Stimulated activated CD8-positive, alpha-beta memory T cell treated with anti-CD3 and anti-CD28 coated beads, Interleukin-2, amount 100 ng/mL, for 48 hours (primary cell): ENCODE results near the gene GNLY.
"Not testable (repeated sequence)": the region's sequence is repeated elsewhere in the genome, so short reads cannot be mapped to it uniquely, and the experiment has no call there.

Experiments
- DNase-seq, 2 donors: peaks; one replicate each; pipeline ENCODE4 v3.0.0-alpha.2; 2020; ENCODE audit warnings: low read depth in 2 of 2

Gene GNLY

GRCh38 chr2:85708641-85709040 lies 14.5 kb downstream of the GNLY start:
- DNase-seq = no peak

GRCh38 chr2:85709401-85709811 lies 15.2 kb downstream of the GNLY start:
- no peak for DNase-seq

- DNase-seq = no peak
Observed at GRCh38 chr2:85710687-85711577, 16.8 kb downstream of the GNLY start.

- no peak for DNase-seq
Observed at GRCh38 chr2:85711578-85712060, 17.5 kb downstream of the GNLY start.

- DNase-seq = no peak
Observed at GRCh38 chr2:85712336-85712735, 18.2 kb downstream of the GNLY start.

GRCh38 chr2:85712849-85713612 lies 18.9 kb downstream of the GNLY start:
- no peak for DNase-seq

- no peak for DNase-seq
Observed at GRCh38 chr2:85713836-85714235, 19.7 kb downstream of the GNLY start.

- DNase-seq = not testable (repeated sequence)
Observed at GRCh38 chr2:85714421-85714820, 20.3 kb downstream of the GNLY start.

GRCh38 chr2:85714841-85715240 lies 20.7 kb downstream of the GNLY start:
- no peak for DNase-seq

GRCh38 chr2:85716346-85716914 lies 22.3 kb downstream of the GNLY start:
- DNase-seq = no peak

GRCh38 chr2:85717308-85718008 lies 23.3 kb downstream of the GNLY start:
- no peak for DNase-seq

GRCh38 chr2:85718009-85718391 lies 23.8 kb downstream of the GNLY start:
- no peak for DNase-seq

- DNase-seq = no peak
Observed at GRCh38 chr2:85718885-85719492, 24.8 kb downstream of the GNLY start.

- DNase-seq = no peak
Observed at GRCh38 chr2:85719609-85720240, 25.6 kb downstream of the GNLY start.

- no peak for DNase-seq
Observed at GRCh38 chr2:85720533-85720932, 26.4 kb downstream of the GNLY start.

- DNase-seq = no peak
Observed at GRCh38 chr2:85721641-85722040, 27.5 kb downstream of the GNLY start.

GRCh38 chr2:85722519-85722918 lies 28.4 kb downstream of the GNLY start:
- no peak for DNase-seq

- no peak for DNase-seq
Observed at GRCh38 chr2:85723707-85724360, 29.7 kb downstream of the GNLY start.

- DNase-seq = no peak
Observed at GRCh38 chr2:85724731-85725181, 30.6 kb downstream of the GNLY start.

- no peak for DNase-seq
Observed at GRCh38 chr2:85725451-85725850, 31.3 kb downstream of the GNLY start.
